GM19193 (cell line): ENCODE data around the gene ALS2CL.

ENCODE experiments used
- POLR2A ChIP-seq: IDR thresholded peaks from 4 replicates; pipeline ENCODE4 v1.6.1; 2011; ENCODE audit not compliant: insufficient read depth, insufficient read length; ENCODE audit errors: extremely low read depth

ALS2CL gene

GRCh38 chr3:46655271-46655670, 38.2 kb downstream of the ALS2CL start:
- no peak for TF ChIP-seq POLR2A

DNA sequence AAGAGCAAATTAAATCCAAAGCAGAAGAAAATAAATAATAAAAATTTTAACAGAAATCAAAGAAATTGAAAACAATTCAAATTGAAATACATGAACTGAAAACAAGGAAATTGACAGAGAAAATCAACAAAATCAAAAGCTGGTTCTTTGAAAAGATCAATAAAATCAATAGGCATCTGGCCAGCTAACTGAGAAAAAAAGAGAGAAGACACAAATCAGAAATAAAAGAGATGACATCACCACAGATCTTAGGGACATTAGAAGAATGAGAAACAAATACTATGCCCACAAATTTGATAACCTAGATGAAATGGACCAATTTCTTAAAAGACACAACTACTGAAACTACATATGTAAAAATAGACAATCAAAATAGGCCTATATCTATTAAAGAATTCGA, 42.4 kb downstream of the ALS2CL start:
- no peak for TF ChIP-seq POLR2A

DNA sequence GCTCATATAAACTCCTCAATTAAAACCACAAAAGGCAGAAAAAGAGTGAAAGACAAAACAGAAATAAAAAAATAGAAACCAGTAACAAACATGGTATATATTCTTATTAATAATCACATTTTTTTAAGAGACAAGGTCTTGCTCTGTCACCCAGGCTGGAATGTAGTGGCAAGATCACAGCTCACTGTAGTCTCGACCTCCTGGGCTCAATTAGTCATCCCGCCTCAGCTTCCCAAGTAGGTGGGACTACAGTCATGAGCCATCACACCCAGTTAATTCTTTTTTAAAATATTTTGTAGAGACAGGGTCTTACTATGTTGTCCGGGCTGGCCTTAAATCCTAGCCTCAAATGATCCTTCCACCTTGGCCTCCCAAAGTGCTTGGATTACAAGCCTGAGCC, 44.0 kb downstream of the ALS2CL start:
- TF ChIP-seq POLR2A = no peak

DNA sequence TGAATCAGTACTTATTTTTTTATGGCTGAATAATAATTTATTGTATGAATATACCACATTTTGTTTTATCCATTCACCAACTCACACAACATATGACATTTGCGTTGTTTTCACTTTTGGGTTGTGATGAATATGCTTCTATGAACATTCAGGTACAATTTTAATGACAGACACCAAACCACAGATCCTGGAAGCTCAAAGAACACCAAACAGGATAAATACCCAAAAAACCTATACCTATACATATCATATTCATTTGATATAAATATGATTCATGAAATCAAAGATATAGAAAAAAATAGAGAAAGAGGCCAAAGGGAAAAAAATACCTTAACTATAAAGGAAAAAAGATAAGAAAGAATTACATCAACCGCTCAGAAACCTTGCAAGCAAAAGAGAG, 45.4 kb downstream of the ALS2CL start:
- no peak for TF ChIP-seq POLR2A

DNA sequence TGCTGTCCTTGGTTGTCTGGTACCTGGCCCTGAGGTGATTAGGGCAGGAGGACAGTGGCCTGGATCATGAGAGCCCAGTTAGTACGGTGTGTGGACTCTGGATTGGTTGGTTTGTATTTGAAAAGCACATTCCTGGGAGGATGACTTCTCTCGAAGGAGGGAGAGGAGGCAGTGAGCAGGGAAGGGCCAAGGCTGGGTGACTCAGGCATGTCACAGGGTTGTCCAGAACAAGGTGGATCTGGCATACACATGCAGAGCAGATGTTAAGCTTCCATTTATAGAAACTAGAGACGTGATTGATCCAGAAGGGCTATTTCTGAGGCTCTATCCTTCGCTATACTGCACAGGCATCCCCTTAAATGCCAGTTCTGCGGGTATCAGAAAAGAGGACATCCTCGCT, 46.8 kb downstream of the ALS2CL start:
- TF ChIP-seq POLR2A = no peak

- TF ChIP-seq POLR2A = no peak
These were observed 49.8 kb downstream of the ALS2CL start for GRCh38 chr3:46643701-46644100.

DNA sequence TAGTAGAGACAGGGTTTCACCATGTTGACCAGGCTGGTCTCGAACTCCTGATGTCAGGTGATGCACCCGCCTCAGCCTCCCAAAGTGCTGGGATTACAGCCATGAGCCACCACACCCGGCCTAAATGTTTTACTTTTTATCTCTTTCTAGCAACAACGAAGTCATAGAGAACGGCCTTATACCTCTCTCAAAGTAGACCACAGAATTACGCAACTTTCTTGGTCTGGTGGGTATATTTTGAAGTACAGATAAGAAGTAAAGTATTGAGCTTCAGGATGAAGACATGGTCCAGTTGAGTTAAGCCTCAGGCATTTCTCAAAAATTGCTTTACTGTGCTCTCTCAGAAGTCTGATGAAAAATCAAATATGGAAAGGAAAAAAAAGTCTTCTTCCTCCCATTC, 50.5 kb downstream of the ALS2CL start:
- TF ChIP-seq POLR2A = no peak

DNA sequence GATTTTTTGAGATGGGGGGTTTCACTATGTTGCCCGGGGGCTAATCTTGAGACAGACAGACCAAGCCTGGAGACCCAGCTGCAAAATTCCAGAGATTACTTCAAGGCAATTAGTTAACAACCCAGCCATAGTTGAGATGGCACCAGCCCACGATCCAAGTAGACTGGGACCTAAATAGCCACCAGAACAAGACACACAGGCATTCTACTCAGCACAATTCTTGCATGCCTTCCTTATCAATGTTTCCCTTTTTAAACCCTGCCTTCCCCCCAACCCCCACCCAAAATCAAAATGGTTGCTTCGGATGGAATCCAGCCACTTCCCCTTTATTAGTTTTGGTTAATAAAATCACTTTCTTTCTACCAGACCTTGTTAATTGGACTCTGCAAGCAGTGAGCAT, 52.6 kb downstream of the ALS2CL start:
- TF ChIP-seq POLR2A = no peak

GRCh38 chr3:46639221-46639620, 54.3 kb downstream of the ALS2CL start:
- TF ChIP-seq POLR2A = no peak

- TF ChIP-seq POLR2A = no peak
These were observed 58.6 kb downstream of the ALS2CL start for GRCh38 chr3:46634856-46635255.

DNA sequence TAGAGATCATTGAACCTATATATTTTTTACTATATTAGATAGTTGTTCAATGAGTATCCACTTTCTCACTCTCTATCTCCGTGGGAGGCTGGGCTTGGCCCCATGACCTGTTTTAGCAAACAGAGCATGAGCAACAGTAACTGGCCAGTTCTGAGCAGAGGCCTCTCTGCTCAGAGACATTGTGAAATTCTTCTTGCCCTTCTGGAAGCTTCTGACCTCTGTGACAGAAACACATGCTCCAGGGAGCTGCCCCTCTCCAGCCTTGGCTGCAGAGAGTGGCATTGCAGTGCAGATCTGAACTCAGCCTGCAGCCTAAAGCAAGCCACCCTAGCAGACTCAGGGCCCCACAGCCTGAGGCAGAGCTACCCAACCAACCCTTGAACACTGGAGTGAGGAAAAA, 60.7 kb downstream of the ALS2CL start:
- no peak for TF ChIP-seq POLR2A

DNA sequence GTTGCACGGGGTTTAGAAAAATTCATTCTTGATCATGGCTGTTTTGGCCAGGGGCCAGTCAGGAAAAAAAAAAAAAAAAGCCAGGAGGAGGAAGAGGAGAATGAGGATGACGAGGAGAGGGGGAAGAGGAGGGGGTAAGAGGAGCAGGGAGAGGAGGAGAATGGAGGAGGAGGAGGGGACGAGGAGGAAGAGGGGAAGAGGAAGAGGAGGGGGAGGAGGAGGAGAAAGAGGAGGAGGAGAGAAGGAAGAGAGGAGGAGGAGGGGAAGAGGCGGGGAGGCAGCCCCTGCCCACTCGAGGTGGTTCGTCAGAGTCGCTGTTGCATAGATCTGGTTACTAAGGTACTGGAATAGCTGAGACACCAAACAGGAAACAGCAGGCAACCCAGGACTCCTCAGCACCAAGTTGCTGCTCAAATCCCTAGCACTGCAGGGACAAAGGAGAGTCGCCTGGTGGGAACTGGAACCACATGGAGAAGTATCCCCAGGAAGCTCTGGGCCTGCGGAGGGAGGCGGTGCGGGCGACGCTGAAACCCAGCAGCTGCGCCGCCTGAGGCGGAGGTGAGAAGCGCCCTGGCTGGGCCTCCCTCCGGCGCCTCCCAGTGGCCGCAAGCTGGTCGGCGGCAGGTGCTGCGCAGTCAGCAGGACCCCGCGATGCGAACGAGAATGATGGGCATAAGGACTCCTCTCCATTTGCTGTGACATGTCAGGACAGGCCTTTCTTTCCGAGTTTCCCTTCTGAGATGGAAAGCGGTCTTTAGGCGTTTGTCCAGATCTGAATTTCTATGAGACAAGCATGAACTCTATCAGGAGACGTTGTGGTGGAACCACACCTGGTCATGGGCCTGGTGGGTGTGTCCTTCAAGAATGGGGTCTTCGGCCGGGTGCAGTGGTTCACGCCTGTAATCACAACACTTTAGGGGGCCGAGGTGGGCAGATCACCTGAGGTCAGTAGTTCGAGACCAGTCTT, 63.6 kb downstream of the ALS2CL start:
- TF ChIP-seq POLR2A = no peak

DNA sequence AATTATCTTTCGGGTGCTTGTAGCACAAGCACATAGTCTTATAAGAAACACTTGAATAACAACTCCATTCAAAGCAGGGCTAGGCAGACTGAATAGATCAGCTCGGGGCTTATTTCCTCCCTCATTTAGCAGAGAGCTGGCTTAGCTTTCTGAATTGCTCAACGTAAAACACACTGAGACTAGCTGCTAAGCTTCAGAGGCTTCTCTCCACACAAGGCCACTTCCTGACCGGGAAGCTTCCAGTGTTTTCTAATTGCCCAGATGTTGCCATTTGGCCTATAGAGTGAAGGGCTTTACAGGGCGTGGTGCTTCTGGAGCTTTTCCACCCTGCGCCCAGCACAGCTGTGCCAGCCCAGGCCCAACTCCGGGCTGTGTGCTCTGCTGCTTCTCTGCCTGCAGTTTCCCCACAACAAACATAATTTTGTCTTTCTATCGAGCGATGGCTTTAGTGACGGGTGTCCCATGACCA, 64.5 kb downstream of the ALS2CL start:
- no peak for TF ChIP-seq POLR2A

GRCh38 chr3:46627078-46627477, 66.4 kb downstream of the ALS2CL start:
- no peak for TF ChIP-seq POLR2A

- no peak for TF ChIP-seq POLR2A
These were observed 67.4 kb downstream of the ALS2CL start for GRCh38 chr3:46626039-46626438.

GRCh38 chr3:46624975-46625490, 68.4 kb downstream of the ALS2CL start:
- no peak for TF ChIP-seq POLR2A
